ENCODE data around the gene NTRK3. TPM values are rescaled to one million over a fixed set of nuclear protein-coding genes. Genes with fewer than 3 reads are reported as not detected.

The NTRK3 gene
- total RNA-seq, 4 donors from 2014 or later, result 5.3 to 11.7 (median 6.3) TPM

- H3K36me3 ChIP-seq, result no peaks in the 10 kb centered on the region
- no peaks in the 10 kb centered on the region for H3K27me3 ChIP-seq
- no peak overlapping the region for H3K4me3 ChIP-seq
- WGBS, result 46% methylated on average over 12 of the region's 12 CpGs
- TF ChIP-seq POLR2A (IDR thresholded peaks at IDR 0.05), result no peak
- TF ChIP-seq EP300 (IDR thresholded peaks at IDR 0.05), result no peak
- TF ChIP-seq, protein P1, sequence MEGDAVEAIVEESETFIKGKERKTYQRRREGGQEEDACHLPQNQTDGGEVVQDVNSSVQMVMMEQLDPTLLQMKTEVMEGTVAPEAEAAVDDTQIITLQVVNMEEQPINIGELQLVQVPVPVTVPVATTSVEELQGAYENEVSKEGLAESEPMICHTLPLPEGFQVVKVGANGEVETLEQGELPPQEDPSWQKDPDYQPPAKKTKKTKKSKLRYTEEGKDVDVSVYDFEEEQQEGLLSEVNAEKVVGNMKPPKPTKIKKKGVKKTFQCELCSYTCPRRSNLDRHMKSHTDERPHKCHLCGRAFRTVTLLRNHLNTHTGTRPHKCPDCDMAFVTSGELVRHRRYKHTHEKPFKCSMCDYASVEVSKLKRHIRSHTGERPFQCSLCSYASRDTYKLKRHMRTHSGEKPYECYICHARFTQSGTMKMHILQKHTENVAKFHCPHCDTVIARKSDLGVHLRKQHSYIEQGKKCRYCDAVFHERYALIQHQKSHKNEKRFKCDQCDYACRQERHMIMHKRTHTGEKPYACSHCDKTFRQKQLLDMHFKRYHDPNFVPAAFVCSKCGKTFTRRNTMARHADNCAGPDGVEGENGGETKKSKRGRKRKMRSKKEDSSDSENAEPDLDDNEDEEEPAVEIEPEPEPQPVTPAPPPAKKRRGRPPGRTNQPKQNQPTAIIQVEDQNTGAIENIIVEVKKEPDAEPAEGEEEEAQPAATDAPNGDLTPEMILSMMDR (IDR thresholded peaks at IDR 0.05), result no peak
- no peak for TF ChIP-seq POLR2AphosphoS5 (IDR thresholded peaks at IDR 0.05)
- H3K27ac ChIP-seq, result no peak overlapping the region
- H3K4me1 ChIP-seq, result no peaks in the 10 kb centered on the region
- H3K9me3 ChIP-seq, result no peaks in the 10 kb centered on the region
- DNase-seq (ENCODE audit: low spot score in 2 of 2), result no peak
Observed at GRCh38 chr15:88077296-88078020, 179.1 kb downstream of the NTRK3 start.

GRCh38 chr15:88076328-88076727 lies 180.2 kb downstream of the NTRK3 start:
- DNase-seq (ENCODE audit: low spot score in 2 of 2), result no peak
- TF ChIP-seq, protein P1 (IDR thresholded peaks at IDR 0.05), result no peak
- TF ChIP-seq POLR2AphosphoS5 (IDR thresholded peaks at IDR 0.05) (no peak), EP300 (IDR thresholded peaks at IDR 0.05) (no peak), POLR2A (IDR thresholded peaks at IDR 0.05) (no peak)
- Histone ChIP-seq H3K27me3 (no peaks in the 10 kb centered on the region), H3K9me3 (no peaks in the 10 kb centered on the region), H3K27ac (no peak overlapping the region), H3K4me3 (no peak overlapping the region), H3K4me1 (no peaks in the 10 kb centered on the region), H3K36me3 (no peaks in the 10 kb centered on the region)
- 81% methylated on average over 1 of the region's 1 CpG for WGBS

GRCh38 chr15:88075102-88075501 lies 181.4 kb downstream of the NTRK3 start:
- no peaks in the 10 kb centered on the region for H3K9me3 ChIP-seq
- WGBS, result 85% methylated on average over 6 of the region's 6 CpGs
- no peaks in the 10 kb centered on the region for H3K27me3 ChIP-seq
- TF ChIP-seq POLR2A (IDR thresholded peaks at IDR 0.05) (no peak), POLR2AphosphoS5 (IDR thresholded peaks at IDR 0.05) (no peak), EP300 (IDR thresholded peaks at IDR 0.05) (no peak)
- TF ChIP-seq, protein P1 (IDR thresholded peaks at IDR 0.05), result no peak
- no peaks in the 10 kb centered on the region for H3K4me1 ChIP-seq
- H3K4me3 ChIP-seq, result no peak overlapping the region
- no peaks in the 10 kb centered on the region for H3K36me3 ChIP-seq
- DNase-seq (ENCODE audit: low spot score in 2 of 2), result no peak
- no peak overlapping the region for H3K27ac ChIP-seq

GRCh38 chr15:88074386-88074785 lies 182.2 kb downstream of the NTRK3 start:
- no peaks in the 10 kb centered on the region for H3K27me3 ChIP-seq
- TF ChIP-seq POLR2A (IDR thresholded peaks at IDR 0.05) (no peak), POLR2AphosphoS5 (IDR thresholded peaks at IDR 0.05) (no peak), EP300 (IDR thresholded peaks at IDR 0.05) (no peak)
- TF ChIP-seq, protein P1 (IDR thresholded peaks at IDR 0.05), result no peak
- 83% methylated on average over 5 of the region's 5 CpGs for WGBS

GRCh38 chr15:88073391-88073691 lies 183.2 kb downstream of the NTRK3 start:
- no peaks in the 10 kb centered on the region for H3K27me3 ChIP-seq
- H3K4me1 ChIP-seq, result no peaks in the 10 kb centered on the region
- H3K9me3 ChIP-seq, result no peaks in the 10 kb centered on the region
- DNase-seq (ENCODE audit: low spot score in 2 of 2), result no peak
- H3K4me3 ChIP-seq, result no peak overlapping the region
- 75% methylated on average over 1 of the region's 2 CpGs for WGBS
- H3K27ac ChIP-seq, result no peak overlapping the region
- no peaks in the 10 kb centered on the region for H3K36me3 ChIP-seq
- TF ChIP-seq EP300 (IDR thresholded peaks at IDR 0.05) (no peak), POLR2AphosphoS5 (IDR thresholded peaks at IDR 0.05) (no peak), POLR2A (IDR thresholded peaks at IDR 0.05) (no peak)
- TF ChIP-seq, protein P1 (IDR thresholded peaks at IDR 0.05), result no peak

More at GRCh38 chr15:88074386-88074785, 182.2 kb downstream of the NTRK3 start:
- H3K4me3 ChIP-seq, result no peak overlapping the region
- H3K36me3 ChIP-seq, result no peaks in the 10 kb centered on the region
- no peak for DNase-seq (ENCODE audit: low spot score in 2 of 2)
- H3K4me1 ChIP-seq, result no peaks in the 10 kb centered on the region
- no peak overlapping the region for H3K27ac ChIP-seq
- no peaks in the 10 kb centered on the region for H3K9me3 ChIP-seq

All from suprapubic skin (tissue), 4 donors.